ENCODE results near the gene TARS1. TPM values are rescaled to one million over a fixed set of nuclear protein-coding genes. Genes with fewer than 3 reads are reported as not detected.
A peak's percentile ranks its signal among the peaks of the same experiment; 100 is the strongest.

TARS1 gene
- total and polyA plus RNA-seq, 7 donors: 81.7 to 151 (median 117) TPM

- Histone ChIP-seq H3K4me3 (no peak overlapping the region), H3K27me3 (no peaks in the 10 kb centered on the region), H3K9me3 (no peaks in the 10 kb centered on the region), H3K4me1 (peaks cover 0 to 28% (median 7%) of the 10 kb centered on the region in 4 donors), H3K36me3 (no peaks in the 10 kb centered on the region), H3K27ac (no peak overlapping the region)
- TF ChIP-seq EP300 (IDR thresholded peaks at IDR 0.05): no peak
- intact Hi-C loops (cut with DNase I): no loop called here
- no peak for DNase-seq
These were observed 23.1 kb upstream of the TARS1 start for GRCh38 chr5:33417632-33418031.

GRCh38 chr5:33420946-33421345 lies 19.8 kb upstream of the TARS1 start:
- Histone ChIP-seq H3K4me3 (no peak overlapping the region), H3K4me1 (peaks cover 0 to 22% (median 0%) of the 10 kb centered on the region in 4 donors), H3K36me3 (no peaks in the 10 kb centered on the region), H3K27ac (no peak overlapping the region), H3K9me3 (no peaks in the 10 kb centered on the region), H3K27me3 (no peaks in the 10 kb centered on the region)
- TF ChIP-seq EP300 (IDR thresholded peaks at IDR 0.05) (no peak), CTCF (IDR thresholded peaks at IDR 0.05) (no peak), POLR2A (IDR thresholded peaks at IDR 0.05) (no peak), POLR2AphosphoS5 (IDR thresholded peaks at IDR 0.05) (no peak)
- 74 to 77% methylated on average over 5 of the region's 5 CpGs for WGBS, 2 donors
- intact Hi-C loops (cut with DNase I): loop anchor here (10.0 kb wide), 2 partner anchors 806 to 926 kb away; no protein-coding TSS in a partner anchor
- no peak for DNase-seq

DNA sequence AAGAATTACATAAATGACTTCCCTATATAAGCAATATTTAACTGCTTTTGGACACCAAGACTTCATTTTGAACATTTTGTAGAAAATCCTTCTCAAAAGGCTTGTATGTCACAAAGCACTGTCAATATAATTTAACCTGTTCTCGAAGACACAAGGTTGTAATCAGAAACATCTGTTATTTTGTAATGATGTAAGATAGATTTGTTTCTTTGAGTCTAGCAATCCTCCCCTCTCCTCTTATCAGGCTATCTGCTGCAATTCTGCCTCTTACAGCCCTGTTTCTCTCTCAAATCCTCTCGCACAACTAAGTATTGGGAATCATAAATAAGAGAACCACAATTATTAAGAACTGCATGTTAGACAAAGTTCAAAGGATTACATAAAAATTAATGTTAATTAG lies 18.6 kb upstream of the TARS1 start:
- Histone ChIP-seq H3K36me3 (no peaks in the 10 kb centered on the region), H3K27me3 (no peaks in the 10 kb centered on the region), H3K9me3 (no peaks in the 10 kb centered on the region), H3K4me1 (peaks cover 0 to 18% (median 0%) of the 10 kb centered on the region in 4 donors), H3K4me3 (no peak overlapping the region), H3K27ac (peak overlapping the region in 1 of 4 donors; percentile 40)
- 84 to 86% methylated on average over 2 of the region's 2 CpGs for WGBS, 2 donors
- no peak for TF ChIP-seq POLR2A (IDR thresholded peaks at IDR 0.05)
- no peak for TF ChIP-seq POLR2AphosphoS5 (IDR thresholded peaks at IDR 0.05)
- TF ChIP-seq CTCF (IDR thresholded peaks at IDR 0.05): no peak
- TF ChIP-seq EP300 (IDR thresholded peaks at IDR 0.05): no peak
- DNase-seq: no peak
- intact Hi-C loops (cut with DNase I): loop anchor here (2.0 to 10.0 kb wide), 3 partner anchors 713 to 927 kb away; no protein-coding TSS in a partner anchor

DNA sequence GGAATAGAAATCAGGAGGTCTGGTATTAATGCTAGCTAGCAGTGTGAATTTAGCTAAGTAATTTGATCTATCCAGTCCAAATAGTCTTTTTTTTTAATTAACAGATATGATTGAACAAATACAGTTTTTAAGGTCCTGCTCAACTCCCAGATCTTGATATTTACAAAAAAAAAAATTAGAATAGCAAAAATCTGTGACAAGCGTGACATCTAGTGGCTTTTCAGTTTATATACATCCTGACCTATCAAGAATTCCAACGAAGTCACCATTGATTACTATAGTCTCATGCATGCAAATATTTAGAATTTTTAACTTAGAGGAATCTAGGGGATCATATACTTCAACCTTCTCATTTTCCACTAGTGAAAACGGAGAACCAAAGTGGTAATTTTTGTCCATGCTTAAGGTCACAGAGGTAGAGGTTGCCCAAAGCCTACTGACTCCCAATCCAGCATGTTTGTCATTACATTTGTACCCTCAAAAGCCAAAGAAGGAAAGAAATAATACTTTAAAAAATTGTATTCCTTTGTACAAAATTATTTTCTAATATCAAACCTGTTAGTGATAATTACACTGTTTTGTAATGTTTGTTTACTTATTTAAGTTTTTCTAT lies 17.6 kb upstream of the TARS1 start:
- 2 to 16% methylated on average over 3 of the region's 3 CpGs for WGBS, 2 donors
- intact Hi-C loops (cut with DNase I): loop anchor here (2.0 to 10.0 kb wide), 3 partner anchors 714 to 928 kb away; no protein-coding TSS in a partner anchor

GRCh38 chr5:33425314-33425713 lies 15.5 kb upstream of the TARS1 start:
- intact Hi-C loops (cut with DNase I): loop anchor here (10.0 kb wide), 2 partner anchors 811 to 931 kb away; no protein-coding TSS in a partner anchor
- DNase-seq: no peak
- H3K9me3 ChIP-seq: peaks cover 0 to 2% (median 0%) of the 10 kb centered on the region in 4 donors
- no peak for TF ChIP-seq POLR2A (IDR thresholded peaks at IDR 0.05)
- peaks cover 0 to 18% (median 0%) of the 10 kb centered on the region in 4 donors for H3K4me1 ChIP-seq
- 81% methylated on average over 2 of the region's 2 CpGs for WGBS, 2 donors
- H3K27ac ChIP-seq: no peak overlapping the region
- no peak overlapping the region for H3K4me3 ChIP-seq
- no peaks in the 10 kb centered on the region for H3K27me3 ChIP-seq
- H3K36me3 ChIP-seq: no peaks in the 10 kb centered on the region

More for the DNA sequence above, 17.6 kb upstream of the TARS1 start:
- H3K4me1 ChIP-seq: peaks cover 0 to 18% (median 0%) of the 10 kb centered on the region in 4 donors
- no peaks in the 10 kb centered on the region for H3K36me3 ChIP-seq
- no peaks in the 10 kb centered on the region for H3K27me3 ChIP-seq
- H3K4me3 ChIP-seq: no peak overlapping the region
- no peaks in the 10 kb centered on the region for H3K9me3 ChIP-seq
- DNase-seq: no peak
- H3K27ac ChIP-seq: no peak overlapping the region
- TF ChIP-seq CTCF (IDR thresholded peaks at IDR 0.05) (peak; percentile 12 to 49 (median 26)), EP300 (IDR thresholded peaks at IDR 0.05) (no peak)

DNA sequence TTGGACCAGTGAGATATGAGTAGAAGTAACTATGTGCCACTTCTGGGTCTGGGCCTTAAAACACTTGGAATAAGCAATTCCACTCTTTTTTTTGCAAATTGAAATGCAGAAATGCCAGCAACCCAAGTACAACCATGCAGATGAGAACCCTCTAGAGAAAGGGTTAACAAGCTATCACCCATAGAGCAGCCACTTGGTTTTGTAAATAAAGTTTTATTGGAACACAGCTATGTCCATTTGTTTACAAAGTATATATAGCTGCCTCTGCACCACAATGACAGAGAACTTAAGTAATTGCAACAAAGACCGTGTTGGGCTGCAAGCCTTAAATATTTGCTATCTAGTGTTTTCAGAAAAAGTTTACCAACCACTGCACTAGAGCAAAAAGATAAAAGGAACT lies 9.8 kb upstream of the TARS1 start:
- no peak for DNase-seq
- no peaks in the 10 kb centered on the region for H3K4me1 ChIP-seq
- intact Hi-C loops (cut with DNase I): no loop called here
- peaks cover 0 to 2% (median 0%) of the 10 kb centered on the region in 4 donors for H3K9me3 ChIP-seq
- TF ChIP-seq POLR2AphosphoS5 (IDR thresholded peaks at IDR 0.05) (no peak), CTCF (IDR thresholded peaks at IDR 0.05) (no peak), EP300 (IDR thresholded peaks at IDR 0.05) (no peak), POLR2A (IDR thresholded peaks at IDR 0.05) (no peak)
- no peak overlapping the region for H3K4me3 ChIP-seq
- H3K36me3 ChIP-seq: no peaks in the 10 kb centered on the region
- no peaks in the 10 kb centered on the region for H3K27me3 ChIP-seq
- no peak overlapping the region for H3K27ac ChIP-seq
- WGBS, 2 donors: 52 to 77% methylated on average over 1 of the region's 1 CpG

All from sigmoid colon (tissue), 7 donors.